Astrocyte (in vitro differentiated cells and primary cell): Measurements from ENCODE around the gene METTL3. TPM values are rescaled to one million over a fixed set of nuclear protein-coding genes. Genes with fewer than 3 reads are reported as not detected.

Experiments used
- DNase-seq: peaks from one replicate; pipeline ENCODE4 v3.0.0-alpha.2; 2010; ENCODE audit warnings: low read depth
- FAIRE-seq: peaks from 2 replicates; lab custom pipeline; 2011; peaks lifted over from hg19 to GRCh38; lab: Jason Lieb, UNC
- H2AFZ ChIP-seq: 2 replicates; pipeline ENCODE4 v1.6.0; 2012; ENCODE audit warnings: low read depth, low read length, inconsistent platforms
- H3K27ac ChIP-seq: 2 replicates; pipeline ENCODE4 v1.5.1; 2011; ENCODE audit warnings: low read depth, low read length, inconsistent platforms
- H3K27me3 ChIP-seq: 2 replicates; pipeline ENCODE4 v1.6.0; 2011; ENCODE audit warnings: low read length, inconsistent platforms; ENCODE audit not compliant: insufficient read depth
- H3K36me3 ChIP-seq: 2 replicates; pipeline ENCODE4 v1.5.1; 2011; ENCODE audit warnings: low read length, inconsistent platforms; ENCODE audit not compliant: insufficient read depth
- H3K4me1 ChIP-seq: 2 replicates; pipeline ENCODE4 v1.5.1; 2011; ENCODE audit warnings: low read length, inconsistent platforms; ENCODE audit not compliant: insufficient read depth
- H3K4me2 ChIP-seq: 2 replicates; pipeline ENCODE4 v1.6.0; 2012; ENCODE audit warnings: low read length, inconsistent platforms
- H3K4me3 ChIP-seq: 2 replicates; pipeline ENCODE4 v1.5.1; 2011; ENCODE audit warnings: low read depth, mild to moderate bottlenecking, low read length, inconsistent platforms; ENCODE audit not compliant: insufficient read depth
- H3K79me2 ChIP-seq: 2 replicates; pipeline ENCODE4 v1.6.0; 2012; ENCODE audit warnings: mild to moderate bottlenecking, low read length, inconsistent platforms; ENCODE audit not compliant: insufficient read depth
- H3K9ac ChIP-seq: 2 replicates; pipeline ENCODE4 v1.6.0; 2012; ENCODE audit warnings: mild to moderate bottlenecking, low read length, inconsistent platforms
- H3K9me3 ChIP-seq: 2 replicates; pipeline ENCODE4 v1.5.1; 2012; ENCODE audit warnings: low read depth, mild to moderate bottlenecking, low read length, inconsistent platforms; ENCODE audit not compliant: insufficient read depth
- H4K20me1 ChIP-seq: 2 replicates; pipeline ENCODE4 v1.6.0; 2012; ENCODE audit warnings: low read length, inconsistent platforms; ENCODE audit not compliant: insufficient read depth
- H3K27ac Mint-ChIP-seq: one replicate; pipeline ENCODE4 v1.8.0; 2021; ENCODE audit warnings: mild to moderate bottlenecking, mixed read lengths; ENCODE audit not compliant: unreplicated experiment
- H3K27me3 Mint-ChIP-seq: one replicate; pipeline ENCODE4 v1.8.0; 2021; ENCODE audit warnings: low read depth, mixed read lengths; ENCODE audit not compliant: unreplicated experiment
- H3K36me3 Mint-ChIP-seq: one replicate; pipeline ENCODE4 v1.8.0; 2021; ENCODE audit warnings: low read depth, mixed read lengths; ENCODE audit not compliant: unreplicated experiment
- H3K4me1 Mint-ChIP-seq: one replicate; pipeline ENCODE4 v1.8.0; 2021; ENCODE audit warnings: low read depth, mixed read lengths; ENCODE audit not compliant: unreplicated experiment
- H3K4me3 Mint-ChIP-seq: one replicate; pipeline ENCODE4 v1.8.0; 2021; ENCODE audit warnings: mild to moderate bottlenecking, moderate library complexity, mixed read lengths; ENCODE audit not compliant: unreplicated experiment
- H3K9me3 Mint-ChIP-seq: one replicate; pipeline ENCODE4 v1.8.0; 2021; ENCODE audit warnings: mild to moderate bottlenecking, mixed read lengths; ENCODE audit not compliant: unreplicated experiment
- EZH2 ChIP-seq: IDR thresholded peaks from 2 replicates; pipeline ENCODE4 v1.6.1; 2012; ENCODE audit warnings: mild to moderate bottlenecking, low read length, inconsistent platforms; ENCODE audit not compliant: insufficient read depth
- total RNA-seq: library from RNA; stranded (reverse); gene quantifications from 2 replicates; pipeline ENCODE4 v1.2.1, GENCODE V29; 2021
- TF ChIP-seq, protein P1 (sequence below): IDR thresholded peaks from 2 replicates; pipeline ENCODE4 v1.5.1; 2011; ENCODE audit warnings: low read depth, mild to moderate bottlenecking, inconsistent platforms, low read length, moderate library complexity; ENCODE audit not compliant: insufficient read depth

METTL3 gene
- total RNA-seq, 1 donor from 2014 or later, result 44.0 TPM

DNA sequence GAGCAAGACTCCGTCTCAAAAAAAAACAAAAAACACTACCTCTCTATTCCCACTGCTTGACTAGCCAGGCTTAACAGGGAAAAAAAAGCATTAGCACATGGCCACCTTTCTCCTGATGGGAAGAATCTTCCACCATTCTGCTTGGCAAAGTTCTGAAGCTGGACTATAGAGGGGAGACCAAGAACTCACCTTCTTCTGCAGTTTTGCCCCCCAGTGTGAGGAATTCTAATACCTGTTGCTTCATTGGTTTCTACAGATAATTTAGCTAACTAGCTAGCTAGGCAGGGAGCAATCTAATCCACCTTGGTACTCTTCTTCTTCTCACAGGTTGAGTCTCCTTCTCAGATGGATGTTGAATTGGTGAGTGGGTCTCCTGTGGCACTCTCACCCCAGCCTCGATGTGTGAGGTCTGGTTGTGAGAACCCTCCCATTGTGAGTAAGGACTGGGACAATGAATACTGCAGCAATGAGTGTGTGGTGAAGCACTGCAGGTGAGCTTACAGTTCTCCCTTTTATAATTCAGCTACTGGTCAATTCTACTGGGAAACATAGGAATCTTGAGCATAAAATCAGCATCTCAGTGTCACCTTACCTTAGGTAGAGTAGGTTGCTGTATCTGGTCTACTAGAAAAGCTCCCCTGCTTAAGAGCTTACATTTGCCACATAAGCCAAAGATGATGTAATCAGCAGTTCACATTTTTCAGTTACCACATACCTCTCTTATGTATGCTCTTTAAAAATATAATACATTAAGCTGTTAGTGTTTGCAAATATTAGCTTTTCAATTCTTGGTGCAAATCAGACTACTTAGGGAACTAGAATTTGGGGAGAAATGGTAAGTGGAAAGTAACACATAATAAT is 16.0 kb downstream of the METTL3 start:
- Mint-ChIP-seq H3K4me3 (peak overlapping the region; percentile 34), H3K36me3 (peaks cover 30% of the 10 kb centered on the region), H3K9me3 (no peaks in the 10 kb centered on the region), H3K4me1 (peaks cover 23% of the 10 kb centered on the region), H3K27me3 (no peaks in the 10 kb centered on the region), H3K27ac (peak overlapping the region; percentile 96)
- no peaks in the 10 kb centered on the region for H3K9me3 ChIP-seq
- FAIRE-seq, result no peak
- TF ChIP-seq, protein P1, sequence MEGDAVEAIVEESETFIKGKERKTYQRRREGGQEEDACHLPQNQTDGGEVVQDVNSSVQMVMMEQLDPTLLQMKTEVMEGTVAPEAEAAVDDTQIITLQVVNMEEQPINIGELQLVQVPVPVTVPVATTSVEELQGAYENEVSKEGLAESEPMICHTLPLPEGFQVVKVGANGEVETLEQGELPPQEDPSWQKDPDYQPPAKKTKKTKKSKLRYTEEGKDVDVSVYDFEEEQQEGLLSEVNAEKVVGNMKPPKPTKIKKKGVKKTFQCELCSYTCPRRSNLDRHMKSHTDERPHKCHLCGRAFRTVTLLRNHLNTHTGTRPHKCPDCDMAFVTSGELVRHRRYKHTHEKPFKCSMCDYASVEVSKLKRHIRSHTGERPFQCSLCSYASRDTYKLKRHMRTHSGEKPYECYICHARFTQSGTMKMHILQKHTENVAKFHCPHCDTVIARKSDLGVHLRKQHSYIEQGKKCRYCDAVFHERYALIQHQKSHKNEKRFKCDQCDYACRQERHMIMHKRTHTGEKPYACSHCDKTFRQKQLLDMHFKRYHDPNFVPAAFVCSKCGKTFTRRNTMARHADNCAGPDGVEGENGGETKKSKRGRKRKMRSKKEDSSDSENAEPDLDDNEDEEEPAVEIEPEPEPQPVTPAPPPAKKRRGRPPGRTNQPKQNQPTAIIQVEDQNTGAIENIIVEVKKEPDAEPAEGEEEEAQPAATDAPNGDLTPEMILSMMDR, result no peak
- no peak for TF ChIP-seq EZH2
- H3K27ac ChIP-seq, result peak overlapping the region; percentile 21
- H2AFZ ChIP-seq, result no peak overlapping the region
- peak overlapping the region; percentile 17 for H3K9ac ChIP-seq
- no peak overlapping the region for H3K4me3 ChIP-seq
- H3K27me3 ChIP-seq, result no peaks in the 10 kb centered on the region
- no peaks in the 10 kb centered on the region for H3K4me1 ChIP-seq
- H3K36me3 ChIP-seq, result peaks cover 46% of the 10 kb centered on the region
- no peak overlapping the region for H3K4me2 ChIP-seq
- peak; percentile 42 for DNase-seq
- H4K20me1 ChIP-seq, result peaks cover 8% of the 10 kb centered on the region
- no peaks in the 10 kb centered on the region for H3K79me2 ChIP-seq

DNA sequence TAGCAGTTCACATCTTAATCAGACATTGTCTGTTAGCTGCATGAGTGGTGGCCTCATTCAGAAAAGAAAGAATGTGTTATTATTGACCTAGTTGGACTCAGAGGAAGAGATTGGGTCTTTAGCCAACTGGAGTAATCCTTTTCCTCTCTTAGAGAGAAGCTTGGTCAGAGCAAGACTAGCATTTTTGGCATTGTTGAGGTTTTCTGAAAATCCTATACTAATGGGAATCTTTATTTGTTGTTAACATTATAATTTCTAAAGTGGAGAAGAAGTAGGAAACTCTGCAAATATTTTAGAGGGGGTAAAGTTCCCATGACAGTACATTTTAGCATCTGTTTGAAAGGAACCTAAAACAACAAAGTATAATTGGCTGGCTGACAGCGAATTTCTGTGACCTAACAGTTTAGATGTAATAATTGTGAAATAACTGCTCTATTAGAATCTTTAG is 24.5 kb downstream of the METTL3 start:
- H3K36me3 Mint-ChIP-seq, result peaks cover 9% of the 10 kb centered on the region
- peak overlapping the region; percentile 24 for H3K27ac ChIP-seq

More for the DNA sequence above, 24.5 kb downstream of the METTL3 start:
- H3K4me1 ChIP-seq, result no peaks in the 10 kb centered on the region
- H3K4me3 ChIP-seq, result no peak overlapping the region
- H3K4me1 Mint-ChIP-seq, result peaks cover 15% of the 10 kb centered on the region
- no peaks in the 10 kb centered on the region for H3K9me3 ChIP-seq
- no peak overlapping the region for H3K4me3 Mint-ChIP-seq
- no peaks in the 10 kb centered on the region for H3K27me3 ChIP-seq
- DNase-seq (peak; percentile 78), FAIRE-seq (peak; percentile 32)
- no peaks in the 10 kb centered on the region for H3K9me3 Mint-ChIP-seq
- peaks cover 36% of the 10 kb centered on the region for H3K79me2 ChIP-seq
- H3K27ac Mint-ChIP-seq, result peak overlapping the region; percentile 91
- peaks cover 15% of the 10 kb centered on the region for H4K20me1 ChIP-seq
- H3K9ac ChIP-seq, result no peak overlapping the region
- peak overlapping the region; percentile 1 for H3K4me2 ChIP-seq
- H2AFZ ChIP-seq, result no peak overlapping the region
- no peak for TF ChIP-seq EZH2
- TF ChIP-seq, protein P1, result no peak
- peaks cover 19% of the 10 kb centered on the region for H3K36me3 ChIP-seq
- H3K27me3 Mint-ChIP-seq, result no peaks in the 10 kb centered on the region
